A549 (cell line): ENCODE data around the gene FRYL. TPM values are rescaled to one million over a fixed set of nuclear protein-coding genes. Genes with fewer than 3 reads are reported as not detected.
"Not testable (repeated sequence)": the region's sequence is repeated elsewhere in the genome, so short reads cannot be mapped to it uniquely, and the experiment has no call there.

Source experiments
- ATAC-seq, 2 experiments: fragments of 200-7000 bp in 1 of 2; fragments of >200 bp in 1 of 2; cut with Nextera tagmentation in 1 of 2; cut with Tn5 transposase in 1 of 2; 3 replicates each; pipeline versions ENCODE4 v1.8.0 to v1.9.1; 2018 to 2020; ENCODE audit warnings: mild to moderate bottlenecking in 1 of 2, moderate library complexity in 1 of 2
- CTCF ChIA-PET: fragments of 300-600 bp; sonication (Branson Sonifier 250); formaldehyde crosslinking; extraction: SDS; loops from one replicate; lab custom pipeline; 2021; ENCODE audit warnings: antibody characterized with exemption, inconsistent platforms; lab: Yijun Ruan, JAX
- POLR2A ChIA-PET: fragments of 350-600 bp; formaldehyde crosslinking; extraction: SDS; loops from one replicate; lab custom pipeline; 2021; ENCODE audit warnings: antibody characterized with exemption, inconsistent platforms; lab: Yijun Ruan, JAX
- DNase-seq, 2 experiments: peaks; one replicate each; pipeline versions ENCODE4 v3.0.0 to v3.0.0-alpha.2; 2011 to 2016; ENCODE audit warnings: low read depth in 1 of 2, low spot score in 1 of 2
- FAIRE-seq: peaks from 2 replicates; lab custom pipeline; 2011; peaks lifted over from hg19 to GRCh38; lab: Jason Lieb, UNC
- H3K27ac ChIP-seq, 2 experiments: fragments of >200 bp; sonication (Bioruptor Twin); formaldehyde crosslinking; 3 replicates each; pipeline ENCODE4 v1.5.1; 2016 to 2017
- H3K4me1 ChIP-seq: fragments of >200 bp; sonication (Bioruptor Twin); formaldehyde crosslinking; 3 replicates; pipeline ENCODE4 v1.6.1; 2016
- H3K4me2 ChIP-seq: fragments of >200 bp; sonication (Bioruptor Twin); formaldehyde crosslinking; 3 replicates; pipeline ENCODE4 v1.6.1; 2016
- H3K4me3 ChIP-seq: fragments of >200 bp; sonication (Bioruptor Twin); formaldehyde crosslinking; 3 replicates; pipeline ENCODE4 v1.5.1; 2016
- H3K9me3 ChIP-seq: fragments of >200 bp; sonication (Bioruptor Twin); formaldehyde crosslinking; 3 replicates; pipeline ENCODE4 v1.6.1; 2016
- CBX2 ChIP-seq: fragments of 200-600 bp; sonication (generic); IDR thresholded peaks from 2 replicates; pipeline ENCODE4 v1.6.1; 2016; ENCODE audit warnings: low read depth, mild to moderate bottlenecking, borderline replicate concordance
- CEBPB ChIP-seq, 2 experiments: fragments of >200 bp in 1 of 2; sonication (Bioruptor Twin) in 1 of 2; formaldehyde crosslinking in 1 of 2; IDR thresholded peaks; 2 replicates each; pipeline ENCODE4 v1.6.1; 2012 to 2016
- CHD2 ChIP-seq: fragments of 150-350 bp; IDR thresholded peaks from 2 replicates; pipeline ENCODE4 v1.6.1; 2014; ENCODE audit warnings: low read length; ENCODE audit not compliant: partially characterized antibody
- FOSL2 ChIP-seq, 2 experiments: fragments of 450-650 bp in 1 of 2; fragments of >200 bp in 1 of 2; sonication (Bioruptor Twin) in 1 of 2; formaldehyde crosslinking; IDR thresholded peaks; 2 replicates each; pipeline versions ENCODE4 v1.5.0 to v1.6.1; 2016 to 2020; ENCODE audit warnings: mild to moderate bottlenecking in 1 of 2, moderate library complexity in 1 of 2
- GATA3 ChIP-seq: IDR thresholded peaks from 2 replicates; pipeline ENCODE4 v1.6.1; 2012; ENCODE audit warnings: borderline replicate concordance
- HEYL ChIP-seq: fragments of 250-450 bp; sonication (Bioruptor Pico); IDR thresholded peaks from 2 replicates; pipeline ENCODE4 v1.8.0; 2021; ENCODE audit warnings: mild to moderate bottlenecking, moderate library complexity
- JUN ChIP-seq, 2 experiments: fragments of >200 bp; sonication (Bioruptor Twin); formaldehyde crosslinking; IDR thresholded peaks; 2 replicates in 1 of 2; 3 replicates in 1 of 2; pipeline ENCODE4 v1.6.1; 2016 to 2017
- KDM5A ChIP-seq: fragments of 200-600 bp; sonication (generic); IDR thresholded peaks from 2 replicates; pipeline ENCODE4 v1.6.1; 2016; ENCODE audit warnings: antibody characterized with exemption, mild to moderate bottlenecking
- MAFK ChIP-seq: fragments of 450-650 bp; IDR thresholded peaks from 2 replicates; pipeline ENCODE4 v1.6.1; 2014; ENCODE audit not compliant: partially characterized antibody
- NFE2L2 ChIP-seq: fragments of 150-350 bp; conservative IDR thresholded peaks from 2 replicates; pipeline ENCODE4 v1.6.1; 2014; ENCODE audit warnings: low read length
- RAD21 ChIP-seq, 2 experiments: fragments of >200 bp in 1 of 2; sonication (Bioruptor Twin) in 1 of 2; formaldehyde crosslinking in 1 of 2; IDR thresholded peaks in 1 of 2; conservative IDR thresholded peaks in 1 of 2; 2 replicates in 1 of 2; 3 replicates in 1 of 2; pipeline ENCODE4 v1.6.1; 2012 to 2018; ENCODE audit warnings: inconsistent platforms in 1 of 2
- RFX5 ChIP-seq: fragments of 450-650 bp; IDR thresholded peaks from 2 replicates; pipeline ENCODE4 v1.7.1; 2014; ENCODE audit warnings: antibody characterized with exemption, mild to moderate bottlenecking, moderate library complexity
- SREBF2 ChIP-seq: fragments of 450-650 bp; IDR thresholded peaks from 2 replicates; pipeline ENCODE4 v1.6.1; 2014; ENCODE audit warnings: mild to moderate bottlenecking, moderate library complexity
- WGBS: methylation state at CpG from one replicate; pipeline ENCODE4 v1.1.6; 2017; ENCODE audit errors: missing lambda C conversion rate; 5-methylcytosine and 5-hydroxymethylcytosine counted together
- polyA plus RNA-seq, 4 experiments: library from polyadenylated mRNA; depleted of rRNA in 3 of 4; stranded (reverse); fragments of >200 nt; fragmentation: RNase III in 1 of 4; extraction: RNeasy Plus Mini Kit Qiagen cat#74134 plus additional on column Dnase treatment in 1 of 4; gene quantifications; 2 replicates in 3 of 4; 3 replicates in 1 of 4; pipeline ENCODE4 v1.2.3, GENCODE V29; 2011 to 2017
- TF ChIP-seq, protein P1 (sequence below): fragments of 250-450 bp; sonication (Bioruptor Pico); IDR thresholded peaks from 2 replicates; pipeline ENCODE4 v1.5.0; 2020; ENCODE audit warnings: low read depth, mild to moderate bottlenecking, moderate library complexity
- TF ChIP-seq, protein P2 (sequence below): IDR thresholded peaks from 2 replicates; pipeline ENCODE4 v1.6.1; 2012; ENCODE audit warnings: low read depth, borderline replicate concordance

FRYL gene
- polyA plus RNA-seq, 2 of the 4 experiments (the other 2 are of a cell fraction), result 7.1 to 21.1 TPM

GRCh38 chr4:48699475-48699874 lies 80.6 kb downstream of the FRYL start:
- Histone ChIP-seq H3K4me2 (peak overlapping the region; percentile 83), H3K9me3 (no peaks in the 10 kb centered on the region), H3K27ac (peak overlapping the region; percentile 76 to 94), H3K4me3 (peak overlapping the region; percentile 11; the same call in 2 of the 3 replicates), H3K4me1 (peaks cover 45% of the 10 kb centered on the region)
- DNase-seq (peak in 1 of 2 experiments; percentile 4), FAIRE-seq (no peak), ATAC-seq (peak in 1 of 2 experiments; percentile 29; a peak in 3 of 6 replicates)
- TF ChIP-seq NFE2L2 (no peak), CEBPB (IDR thresholded peaks at IDR 0.05) (peak; percentile 67 to 85), CHD2 (no peak), MAFK (peak; percentile 47), SREBF2 (no peak)
- ChIA-PET POLR2A (interaction anchor here (1.9 kb wide), 1 partner anchor 81 kb away, joined by 5 read pairs; the partner anchor contains the start of gene FRYL), CTCF (no interaction called here)
- WGBS, result 4% methylated on average over 1 of the region's 1 CpG

- peak overlapping the region; percentile 11; the same call in 1 of the 3 replicates for H3K4me3 ChIP-seq
- peaks cover 41% of the 10 kb centered on the region for H3K4me1 ChIP-seq
- DNase-seq, result peak; percentile 16 to 64
- POLR2A ChIA-PET, result interaction anchor here (1.3 kb wide), 1 partner anchor 82 kb away, joined by 4 read pairs; no protein-coding TSS in a partner anchor
- WGBS, result 33% methylated on average over 5 of the region's 5 CpGs
- TF ChIP-seq JUN (IDR thresholded peaks at IDR 0.05) (0 out of 5 replicates have a peak, but pooled peaks of 1 of the 2 experiments have one; percentile 22), CBX2 (no peak), CEBPB (IDR thresholded peaks at IDR 0.05) (peak; percentile 78 to 95; a peak in 3 of 4 replicates), HEYL (no peak), GATA3 (peak; percentile 16; the same call in 1 of the 2 replicates), FOSL2 (IDR thresholded peaks at IDR 0.05) (no peak), FOSL2 (CRISPR knock-in tag; IDR thresholded peaks at IDR 0.05) (no peak), RFX5 (no peak)
- TF ChIP-seq, protein P1, sequence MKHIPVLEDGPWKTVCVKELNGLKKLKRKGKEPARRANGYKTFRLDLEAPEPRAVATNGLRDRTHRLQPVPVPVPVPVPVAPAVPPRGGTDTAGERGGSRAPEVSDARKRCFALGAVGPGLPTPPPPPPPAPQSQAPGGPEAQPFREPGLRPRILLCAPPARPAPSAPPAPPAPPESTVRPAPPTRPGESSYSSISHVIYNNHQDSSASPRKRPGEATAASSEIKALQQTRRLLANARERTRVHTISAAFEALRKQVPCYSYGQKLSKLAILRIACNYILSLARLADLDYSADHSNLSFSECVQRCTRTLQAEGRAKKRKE (CRISPR knock-in tag), result no peak
- TF ChIP-seq, all 56 proteins: peak for 3
- ATAC-seq, result peak; percentile 71 to 87
- Histone ChIP-seq H3K9me3 (no peaks in the 10 kb centered on the region), H3K27ac (peak overlapping the region; percentile 76 to 83), H3K4me2 (peak overlapping the region; percentile 83)
- CTCF ChIA-PET, result interaction anchor here (0.8 to 1.7 kb wide), 4 partner anchors 8 to 120 kb away, joined by 3 to 6 read pairs (median 5); no protein-coding TSS in a partner anchor
- no peak for FAIRE-seq
These were observed 81.8 kb downstream of the FRYL start for GRCh38 chr4:48698029-48698971.

GRCh38 chr4:48697516-48697915 lies 82.6 kb downstream of the FRYL start:
- Histone ChIP-seq H3K27ac (peak overlapping the region; percentile 76 to 83), H3K4me1 (peaks cover 37% of the 10 kb centered on the region), H3K4me2 (peak overlapping the region; percentile 83)
- ATAC-seq, DNase-seq, FAIRE-seq, H3K4me3 ChIP-seq, POLR2A ChIA-PET, H3K9me3 ChIP-seq: not testable (repeated sequence)
- WGBS, result 97% methylated on average over 6 of the region's 6 CpGs
- CTCF ChIA-PET, result interaction anchor here (1.3 to 1.7 kb wide), 3 partner anchors 9 to 119 kb away, joined by 4 to 6 read pairs (median 6); no protein-coding TSS in a partner anchor

DNA sequence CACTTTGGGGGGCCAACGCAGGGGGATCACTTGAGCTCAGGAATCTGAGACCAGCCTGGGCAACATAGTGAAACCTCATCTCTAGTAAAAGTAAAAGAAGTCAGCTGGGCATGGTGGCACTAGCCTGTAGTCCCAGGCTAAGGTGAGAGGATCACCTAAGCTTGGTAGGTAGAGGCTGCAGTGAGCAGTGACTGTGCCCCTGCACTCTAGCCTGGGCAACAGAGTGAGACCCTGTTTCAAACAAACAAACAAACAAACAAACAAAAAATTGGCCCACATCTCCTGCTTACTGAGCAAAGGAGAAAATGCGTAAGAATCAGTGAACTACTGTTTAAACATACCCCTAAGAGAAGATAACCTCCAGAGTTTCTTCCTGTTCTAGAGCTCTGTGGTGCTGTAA lies 85.3 kb downstream of the FRYL start:
- no peak for DNase-seq
- Histone ChIP-seq H3K27ac (no peak overlapping the region), H3K9me3 (no peaks in the 10 kb centered on the region), H3K4me2 (no peak overlapping the region), H3K4me1 (peaks cover 24% of the 10 kb centered on the region), H3K4me3 (no peak overlapping the region)
- no peak for FAIRE-seq
- no peak for ATAC-seq
- TF ChIP-seq, protein P2, sequence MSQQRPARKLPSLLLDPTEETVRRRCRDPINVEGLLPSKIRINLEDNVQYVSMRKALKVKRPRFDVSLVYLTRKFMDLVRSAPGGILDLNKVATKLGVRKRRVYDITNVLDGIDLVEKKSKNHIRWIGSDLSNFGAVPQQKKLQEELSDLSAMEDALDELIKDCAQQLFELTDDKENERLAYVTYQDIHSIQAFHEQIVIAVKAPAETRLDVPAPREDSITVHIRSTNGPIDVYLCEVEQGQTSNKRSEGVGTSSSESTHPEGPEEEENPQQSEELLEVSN, result no peak
- TF ChIP-seq RFX5, result no peak
- TF ChIP-seq CHD2, result no peak
- no peak for TF ChIP-seq RAD21 (conservative IDR thresholded peaks at IDR 0.05 in 1 of 2, IDR thresholded peaks at IDR 0.05 in 1 of 2)
- TF ChIP-seq GATA3, result no peak
- TF ChIP-seq KDM5A, result no peak
- WGBS, result 88% methylated on average over 2 of the region's 2 CpGs
- ChIA-PET CTCF (no interaction called here), POLR2A (interaction anchor here (0.6 kb wide), 1 partner anchor 240 kb away, joined by 3 read pairs; no protein-coding TSS in a partner anchor)
